OCI-LY3 (cell line): Measurements from ENCODE around the gene MOB3B.
"Not testable (repeated sequence)": the region's sequence is repeated elsewhere in the genome, so short reads cannot be mapped to it uniquely, and the experiment has no call there.

ENCODE experiments used
- H2AFZ ChIP-seq: fragments of 200-600, 300-600 bp; shearing (Covaris generic); 2 replicates; pipeline ENCODE4 v1.6.0; 2014; ENCODE audit warnings: antibody characterized with exemption, low read depth, low read length
- H3K27ac ChIP-seq: fragments of 200-600, 300-600 bp; sonication (generic); 2 replicates; pipeline ENCODE4 v1.5.1; 2014; ENCODE audit warnings: mild to moderate bottlenecking, low read length, moderate library complexity, mixed read lengths
- H3K27me3 ChIP-seq: fragments of 200-600, 300-600 bp; sonication (generic); 2 replicates; pipeline ENCODE4 v1.6.1; 2014; ENCODE audit warnings: low read depth, low read length, mixed read lengths
- H3K36me3 ChIP-seq: fragments of 200-600, 300-600 bp; sonication (generic); replicated peaks from 2 replicates; pipeline ENCODE3; 2014; ENCODE audit warnings: low read depth, low read length, mixed read lengths
- H3K4me1 ChIP-seq: fragments of 300-600, 200-600 bp; sonication (generic); 2 replicates; pipeline ENCODE4 v1.6.1; 2014; ENCODE audit warnings: low read length, mixed read lengths
- H3K4me2 ChIP-seq: fragments of 200-600, 300-600 bp; sonication (generic); 2 replicates; pipeline ENCODE4 v1.6.1; 2014; ENCODE audit warnings: low read length, mixed read lengths
- H3K4me3 ChIP-seq: fragments of 300-600, 200-600 bp; sonication (generic); 2 replicates; pipeline ENCODE4 v1.5.1; 2014; ENCODE audit warnings: antibody characterized with exemption, mild to moderate bottlenecking, low read length, moderate library complexity
- H3K79me2 ChIP-seq: fragments of 300-600, 200-600 bp; shearing (Covaris generic); 2 replicates; pipeline ENCODE4 v1.6.1; 2014; ENCODE audit warnings: mild to moderate bottlenecking, low read length, mixed read lengths
- H3K9ac ChIP-seq: fragments of 300-600, 200-600 bp; shearing (Covaris generic); 2 replicates; pipeline ENCODE4 v1.6.0; 2014; ENCODE audit warnings: mild to moderate bottlenecking, low read length, moderate library complexity
- H3K9me3 ChIP-seq: fragments of 200-600, 300-600 bp; shearing (Covaris generic); 2 replicates; pipeline ENCODE4 v1.6.1; 2014; ENCODE audit warnings: low read length, mixed read lengths; ENCODE audit not compliant: insufficient read depth
- H4K20me1 ChIP-seq: fragments of 200-600, 300-600 bp; sonication (generic); 2 replicates; pipeline ENCODE4 v1.6.1; 2016; ENCODE audit warnings: low read length, mixed read lengths; ENCODE audit not compliant: insufficient read depth
- EZH2phosphoT487 ChIP-seq: fragments of 200-600 bp; shearing (Covaris generic); IDR thresholded peaks from 2 replicates; pipeline ENCODE4 v1.6.1; 2018; ENCODE audit warnings: antibody characterized with exemption, mixed run types, low read depth
- TF ChIP-seq, protein P1 (sequence below): fragments of 200-600, 300-600 bp; sonication (generic); IDR thresholded peaks from 2 replicates; pipeline ENCODE4 v1.5.1; 2014; ENCODE audit warnings: antibody characterized with exemption, low read length, low read depth

MOB3B gene

DNA sequence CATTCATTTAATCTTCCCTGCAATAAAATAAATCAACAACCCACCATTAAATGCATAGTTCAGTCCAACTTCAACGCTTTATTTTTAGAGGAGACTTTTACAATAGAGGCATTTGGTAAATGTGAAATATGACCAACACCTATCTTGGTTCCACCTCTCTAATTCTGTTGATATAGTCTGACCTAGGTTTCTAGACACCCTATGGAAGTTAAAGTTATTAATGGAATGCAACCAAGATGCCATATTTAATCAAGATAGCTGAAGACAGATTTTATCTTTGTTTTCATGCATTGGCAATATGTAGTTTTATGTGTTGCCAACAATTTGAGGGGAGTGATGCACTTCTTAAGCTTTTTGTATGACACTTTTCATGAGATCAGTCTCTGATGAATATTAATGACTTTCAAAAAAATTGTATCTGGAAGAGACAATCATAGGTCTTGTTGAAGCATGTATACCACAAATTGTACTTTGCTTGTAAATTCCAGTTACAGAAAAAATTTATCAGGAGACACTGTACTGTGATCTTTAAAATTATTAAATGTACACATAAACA, 107.3 kb downstream of the MOB3B start:
- H3K27me3 ChIP-seq, result 0 out of 2 replicates have a peak, but pooled peaks cover 7% of the 10 kb centered on the region
- no peak overlapping the region for H3K27ac ChIP-seq
- H3K4me3 ChIP-seq, result no peak overlapping the region
- no peaks in the 10 kb centered on the region for H3K4me1 ChIP-seq
- H3K9me3 ChIP-seq, result no peaks in the 10 kb centered on the region
- H3K9ac ChIP-seq, result no peak overlapping the region
- no peaks in the 10 kb centered on the region for H3K79me2 ChIP-seq
- no peaks in the 10 kb centered on the region for H3K36me3 ChIP-seq
- TF ChIP-seq EZH2phosphoT487, result no peak
- TF ChIP-seq, protein P1, sequence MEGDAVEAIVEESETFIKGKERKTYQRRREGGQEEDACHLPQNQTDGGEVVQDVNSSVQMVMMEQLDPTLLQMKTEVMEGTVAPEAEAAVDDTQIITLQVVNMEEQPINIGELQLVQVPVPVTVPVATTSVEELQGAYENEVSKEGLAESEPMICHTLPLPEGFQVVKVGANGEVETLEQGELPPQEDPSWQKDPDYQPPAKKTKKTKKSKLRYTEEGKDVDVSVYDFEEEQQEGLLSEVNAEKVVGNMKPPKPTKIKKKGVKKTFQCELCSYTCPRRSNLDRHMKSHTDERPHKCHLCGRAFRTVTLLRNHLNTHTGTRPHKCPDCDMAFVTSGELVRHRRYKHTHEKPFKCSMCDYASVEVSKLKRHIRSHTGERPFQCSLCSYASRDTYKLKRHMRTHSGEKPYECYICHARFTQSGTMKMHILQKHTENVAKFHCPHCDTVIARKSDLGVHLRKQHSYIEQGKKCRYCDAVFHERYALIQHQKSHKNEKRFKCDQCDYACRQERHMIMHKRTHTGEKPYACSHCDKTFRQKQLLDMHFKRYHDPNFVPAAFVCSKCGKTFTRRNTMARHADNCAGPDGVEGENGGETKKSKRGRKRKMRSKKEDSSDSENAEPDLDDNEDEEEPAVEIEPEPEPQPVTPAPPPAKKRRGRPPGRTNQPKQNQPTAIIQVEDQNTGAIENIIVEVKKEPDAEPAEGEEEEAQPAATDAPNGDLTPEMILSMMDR, result no peak
- H3K4me2 ChIP-seq, result no peak overlapping the region
- H2AFZ ChIP-seq, result no peak overlapping the region
- H4K20me1 ChIP-seq, result no peaks in the 10 kb centered on the region

DNA sequence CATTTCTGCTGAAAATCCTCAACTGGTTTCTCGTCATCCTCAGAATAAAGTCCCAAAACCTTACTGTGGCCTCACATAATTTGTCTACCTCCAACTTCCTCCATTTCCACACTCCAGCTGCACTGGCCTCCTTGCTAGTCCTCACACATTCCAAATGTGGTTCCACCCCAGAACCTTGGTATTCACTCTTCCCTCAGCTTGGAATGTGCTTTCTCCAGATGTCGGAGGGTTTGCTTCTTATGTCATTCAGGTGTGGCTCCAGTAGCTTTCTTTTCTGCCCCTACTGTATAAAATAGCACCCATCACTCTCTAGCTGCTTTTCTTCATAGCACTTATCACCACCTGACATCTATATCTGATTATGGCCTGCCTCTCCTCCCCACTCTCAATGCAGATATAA, 108.0 kb downstream of the MOB3B start:
- Histone ChIP-seq H3K27ac (no peak overlapping the region), H2AFZ (no peak overlapping the region), H3K79me2 (no peaks in the 10 kb centered on the region)

DNA sequence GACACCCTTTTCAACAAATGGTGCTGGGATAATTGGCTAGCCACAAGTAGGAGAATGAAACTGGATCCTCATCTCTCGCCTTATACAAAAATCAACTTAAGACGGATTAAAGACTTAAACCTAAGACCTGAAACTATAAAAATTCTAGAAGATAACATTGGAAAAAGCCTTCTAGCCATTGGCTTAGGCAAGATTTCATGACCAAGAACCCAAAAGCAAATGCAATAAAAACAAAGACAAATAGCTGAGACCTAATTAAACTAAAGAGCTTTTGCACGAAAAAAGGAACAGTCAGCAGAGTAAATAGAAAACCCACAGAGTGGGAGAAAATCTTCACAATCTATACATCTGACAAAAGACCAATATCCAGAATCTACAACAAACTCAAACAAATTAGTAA, 110.1 kb downstream of the MOB3B start:
- not testable (repeated sequence) for H4K20me1 ChIP-seq, H3K4me3 ChIP-seq, H3K9ac ChIP-seq, H2AFZ ChIP-seq, H3K79me2 ChIP-seq, H3K27me3 ChIP-seq, H3K36me3 ChIP-seq, H3K27ac ChIP-seq, H3K4me1 ChIP-seq, H3K9me3 ChIP-seq, H3K4me2 ChIP-seq

More for the DNA sequence above, 108.0 kb downstream of the MOB3B start:
- Histone ChIP-seq H3K4me1 (no peaks in the 10 kb centered on the region), H3K9ac (no peak overlapping the region), H3K27me3 (0 out of 2 replicates have a peak, but pooled peaks cover 7% of the 10 kb centered on the region), H4K20me1 (no peaks in the 10 kb centered on the region), H3K9me3 (no peaks in the 10 kb centered on the region), H3K4me2 (no peak overlapping the region), H3K4me3 (no peak overlapping the region), H3K36me3 (no peaks in the 10 kb centered on the region)
- TF ChIP-seq EZH2phosphoT487, result no peak
- TF ChIP-seq, protein P1, result no peak

DNA sequence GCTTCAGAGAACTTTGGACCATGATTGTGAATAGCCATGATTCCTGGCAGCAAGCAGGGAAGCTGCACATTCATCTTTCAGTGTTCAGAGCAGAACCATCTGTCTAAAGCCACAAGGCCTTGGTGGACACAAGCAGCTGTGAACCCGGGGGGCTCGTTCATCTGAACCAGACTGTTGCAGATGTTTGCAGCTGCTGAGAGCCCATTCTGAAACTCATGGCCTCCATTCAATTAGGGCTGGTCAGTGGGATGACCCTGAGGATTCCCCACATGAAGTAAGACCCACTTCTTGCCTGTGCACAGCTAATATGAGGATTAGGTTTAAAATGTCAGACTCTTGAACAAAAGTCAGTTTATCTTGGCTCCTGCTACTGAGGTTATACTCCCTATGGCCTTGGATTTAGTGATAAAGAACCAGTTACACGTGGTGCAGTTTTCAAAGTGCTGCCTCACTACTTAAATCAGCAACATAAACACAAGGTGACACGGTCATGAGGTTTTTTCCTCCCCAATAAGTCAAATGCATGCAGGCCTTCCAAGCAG, 115.3 kb downstream of the MOB3B start:
- H3K9me3 ChIP-seq, result no peaks in the 10 kb centered on the region
- no peaks in the 10 kb centered on the region for H3K36me3 ChIP-seq
- H4K20me1 ChIP-seq, result no peaks in the 10 kb centered on the region
- H3K4me1 ChIP-seq, result no peaks in the 10 kb centered on the region
- H3K4me3 ChIP-seq, result no peak overlapping the region
- no peak overlapping the region for H2AFZ ChIP-seq
- H3K9ac ChIP-seq, result no peak overlapping the region
- no peak for TF ChIP-seq EZH2phosphoT487
- TF ChIP-seq, protein P1, result no peak
- H3K27me3 ChIP-seq, result peaks cover 35% of the 10 kb centered on the region
- no peak overlapping the region for H3K4me2 ChIP-seq
- no peak overlapping the region for H3K27ac ChIP-seq
- no peaks in the 10 kb centered on the region for H3K79me2 ChIP-seq
